ENCODE results near the gene LIM2. TPM values are rescaled to one million over a fixed set of nuclear protein-coding genes. Genes with fewer than 3 reads are reported as not detected.

The LIM2 gene
- total RNA-seq, 1 donor from 2014 or later = not detected

DNA sequence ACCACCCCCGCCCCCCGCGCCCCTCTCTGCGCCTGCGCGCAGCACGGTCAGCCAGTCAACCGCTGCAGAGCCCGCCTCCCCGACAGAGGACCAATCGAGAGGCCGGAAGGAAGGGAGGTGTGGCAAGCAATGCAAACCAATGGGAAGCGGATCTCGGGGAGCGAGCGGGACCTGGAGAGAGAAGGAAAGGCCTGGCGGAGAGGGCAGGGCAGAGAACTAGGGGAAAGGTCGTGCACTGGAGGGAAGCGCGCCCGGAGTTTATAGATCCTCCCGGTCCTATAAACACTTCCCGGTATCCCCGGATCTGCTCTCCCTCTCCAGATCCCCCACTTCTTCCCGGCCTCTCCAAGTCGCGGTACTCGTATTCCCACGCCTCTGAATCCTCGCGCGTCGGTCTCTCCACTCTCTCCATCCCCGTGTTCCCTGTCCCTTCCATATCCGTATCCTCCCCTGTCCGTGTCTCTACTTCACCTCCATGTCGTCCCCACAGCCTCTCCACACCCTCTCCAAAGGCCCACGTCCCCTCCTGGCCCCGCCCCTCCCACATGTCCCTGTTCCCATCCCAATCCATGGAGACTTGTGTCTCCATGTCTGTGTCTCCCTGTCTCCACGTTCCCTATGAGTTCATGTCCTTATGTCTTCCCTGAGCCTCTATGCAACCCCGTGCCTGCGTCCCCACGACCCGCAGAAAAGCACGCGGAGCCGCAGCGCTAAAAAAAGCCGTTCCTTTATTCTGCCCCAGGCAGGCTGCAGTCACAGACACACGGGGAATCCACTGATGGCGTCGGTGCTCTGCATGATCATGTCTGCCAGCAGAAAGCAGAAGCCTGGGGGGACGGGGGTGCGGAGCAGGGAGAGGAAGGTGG is 21.2 kb downstream of the LIM2 start:
- peak; percentile 93 for DNase-seq (ENCODE audit: low read depth, low spot score)

DNA sequence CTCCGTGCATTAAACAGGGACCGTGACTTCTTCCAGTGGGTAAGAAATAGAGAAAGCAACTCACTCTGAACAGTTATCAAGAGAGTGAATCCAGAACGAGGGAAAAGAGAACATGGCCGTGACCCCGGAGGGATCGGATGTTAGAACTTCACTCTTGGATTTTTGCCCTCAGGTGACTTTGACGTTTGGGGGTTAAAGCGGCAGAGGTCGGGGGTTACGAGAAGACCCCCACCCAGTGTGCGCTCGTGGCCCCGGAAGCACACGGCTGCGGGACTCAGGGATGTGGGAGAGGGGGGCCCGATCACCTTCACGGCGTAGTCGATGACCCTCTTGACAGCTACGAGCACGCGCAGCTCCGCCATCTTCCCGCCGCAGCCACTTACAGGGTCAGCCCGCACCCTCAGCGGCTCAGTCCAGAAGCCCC is 21.8 kb downstream of the LIM2 start, which contains the start of gene ETFB:
TSS of gene ETFB (minus strand) at position 424 of the 424 bp plus-strand sequence. CDS start at position 362, 62 bp downstream.
- no peak for DNase-seq (ENCODE audit: low read depth, low spot score)

DNA sequence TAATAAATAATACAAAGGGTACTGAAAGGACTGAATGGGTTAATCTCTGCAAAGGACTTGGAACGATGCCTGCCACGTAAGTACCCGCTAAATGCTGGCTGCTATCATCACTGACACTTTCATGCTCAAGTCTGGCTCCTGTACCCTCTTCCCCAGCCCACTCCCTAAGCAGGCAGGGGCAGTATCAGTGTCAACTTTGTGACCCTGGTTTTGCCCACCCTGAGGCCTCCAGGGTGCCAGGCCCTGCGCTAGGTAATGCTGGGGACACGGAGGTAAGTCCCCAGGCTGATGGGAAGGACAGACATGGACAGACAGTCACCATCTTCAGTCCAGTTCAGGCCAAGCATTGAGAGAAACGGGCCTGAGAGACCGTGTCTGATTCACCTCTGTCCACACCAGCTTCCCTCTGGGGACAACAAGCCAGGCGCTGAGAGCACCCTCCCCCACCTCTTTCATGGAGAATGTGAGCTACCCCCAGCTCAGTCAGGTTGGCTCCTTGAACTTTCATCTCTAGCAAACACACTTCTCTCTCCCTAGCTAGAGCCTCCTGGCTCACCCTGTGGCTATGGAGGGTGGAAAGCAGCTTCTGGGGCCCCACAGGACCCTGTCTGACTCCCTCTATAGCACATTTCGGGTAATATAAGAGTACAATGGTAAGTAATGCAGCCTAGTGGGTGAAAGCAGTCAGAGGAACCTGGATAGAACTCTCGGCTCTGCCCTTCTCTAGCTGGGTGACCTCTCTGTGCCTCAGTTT is 22.4 kb downstream of the LIM2 start:
- DNase-seq (ENCODE audit: low read depth, low spot score) = no peak

DNA sequence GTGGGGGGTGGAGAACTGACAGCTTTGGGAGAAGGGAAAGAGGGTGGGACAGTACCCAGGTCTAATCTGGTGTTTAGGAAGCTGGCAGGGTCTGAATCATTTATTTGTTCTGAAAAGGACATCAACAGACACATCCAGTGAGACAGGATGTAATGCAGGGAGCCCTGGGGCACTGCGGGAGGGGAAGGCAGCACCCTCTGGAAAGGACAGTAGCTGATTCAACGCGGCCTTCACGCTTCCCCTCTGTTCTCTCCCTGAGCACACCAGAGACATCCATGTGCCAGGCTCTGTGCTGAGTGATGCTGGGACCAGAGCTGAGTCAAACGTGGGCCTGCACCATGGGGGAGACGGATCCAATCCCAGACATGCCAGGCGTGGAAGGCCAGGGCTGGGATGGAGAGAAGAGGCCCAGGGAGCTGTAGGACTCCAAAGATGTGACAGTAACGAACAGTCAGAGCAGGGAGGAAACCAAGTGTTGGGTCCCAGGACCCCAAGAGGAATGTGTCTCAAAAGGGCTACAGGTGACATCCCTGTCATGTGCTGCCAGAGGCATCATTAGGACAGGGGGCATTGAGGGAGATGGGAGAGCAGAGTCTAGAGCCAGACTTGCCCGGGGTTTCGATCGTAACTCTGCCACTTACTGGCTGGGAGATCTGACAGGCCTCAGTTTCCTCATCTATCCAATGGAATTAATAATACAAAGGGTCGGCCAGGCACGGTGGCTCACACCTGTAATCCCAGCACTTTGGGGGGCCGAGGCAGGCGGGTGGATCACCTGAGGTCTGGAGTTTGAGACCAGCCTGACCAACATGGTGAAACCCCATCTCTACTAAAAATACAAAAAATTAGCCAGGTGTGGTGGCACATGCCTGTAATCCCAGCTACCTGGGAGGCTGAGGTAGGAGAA is 23.3 kb downstream of the LIM2 start:
- DNase-seq (ENCODE audit: low read depth, low spot score) = no peak

DNA sequence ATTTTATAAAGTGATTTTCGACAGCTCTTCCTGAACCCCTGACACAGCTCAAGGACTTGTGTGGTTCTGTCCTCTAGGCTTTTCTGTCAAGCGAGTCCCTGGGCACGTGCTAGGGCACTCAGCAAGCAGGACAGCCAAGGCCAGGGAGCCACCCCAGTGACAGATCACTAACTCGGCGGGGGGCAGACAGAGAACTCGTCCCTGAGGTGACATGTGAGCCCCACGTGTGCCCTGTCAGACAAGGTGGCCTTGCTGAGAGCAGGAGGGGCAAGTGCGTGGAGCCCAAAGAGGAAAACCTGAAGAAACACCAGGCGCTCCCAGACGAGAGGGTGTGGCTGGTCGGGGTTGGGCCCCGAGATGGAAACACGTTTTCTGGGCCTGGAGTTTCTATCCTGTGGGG is 26.5 kb downstream of the LIM2 start:
- no peak for DNase-seq (ENCODE audit: low read depth, low spot score)

DNA sequence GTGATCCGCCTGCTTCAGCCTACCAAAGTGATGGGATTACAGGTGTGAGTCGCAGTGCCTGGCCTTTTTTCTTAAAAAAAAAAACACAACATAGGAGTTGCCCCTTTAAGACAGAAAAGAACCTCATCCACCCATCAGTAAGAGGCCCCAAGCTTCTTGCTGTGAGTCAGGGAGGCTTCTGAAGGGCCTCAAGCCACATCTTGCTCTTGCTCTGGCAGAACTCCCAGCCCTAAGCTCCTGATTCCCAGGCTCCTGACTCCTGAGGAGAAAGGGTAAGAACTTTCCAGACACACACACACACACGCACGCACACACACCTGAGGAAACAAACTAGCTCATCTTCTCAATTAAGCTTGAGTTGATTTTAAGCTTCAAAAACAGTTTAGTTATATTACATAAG is 28.5 kb downstream of the LIM2 start:
- DNase-seq (ENCODE audit: low read depth, low spot score) = no peak

DNA sequence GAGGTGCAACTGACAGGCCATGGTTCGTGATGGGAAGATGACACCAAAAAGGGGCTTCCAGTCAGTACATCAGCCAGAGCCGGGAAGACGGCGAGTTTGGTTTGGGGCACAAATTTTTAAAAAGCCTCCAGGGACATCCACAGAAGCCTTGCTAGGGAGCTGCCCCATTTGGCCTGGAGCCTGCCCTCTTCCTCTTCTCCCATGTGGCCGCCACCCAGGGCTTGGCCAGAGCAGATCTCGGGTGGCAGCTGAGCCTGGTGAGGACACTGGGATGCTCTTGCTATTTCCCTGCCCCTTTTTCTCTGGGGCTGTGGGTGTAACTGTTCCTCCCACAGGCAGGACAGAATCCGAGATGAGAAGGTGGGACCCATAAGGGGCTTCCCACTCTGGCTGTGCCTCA is 29.8 kb downstream of the LIM2 start:
- DNase-seq (ENCODE audit: low read depth, low spot score) = no peak

DNA sequence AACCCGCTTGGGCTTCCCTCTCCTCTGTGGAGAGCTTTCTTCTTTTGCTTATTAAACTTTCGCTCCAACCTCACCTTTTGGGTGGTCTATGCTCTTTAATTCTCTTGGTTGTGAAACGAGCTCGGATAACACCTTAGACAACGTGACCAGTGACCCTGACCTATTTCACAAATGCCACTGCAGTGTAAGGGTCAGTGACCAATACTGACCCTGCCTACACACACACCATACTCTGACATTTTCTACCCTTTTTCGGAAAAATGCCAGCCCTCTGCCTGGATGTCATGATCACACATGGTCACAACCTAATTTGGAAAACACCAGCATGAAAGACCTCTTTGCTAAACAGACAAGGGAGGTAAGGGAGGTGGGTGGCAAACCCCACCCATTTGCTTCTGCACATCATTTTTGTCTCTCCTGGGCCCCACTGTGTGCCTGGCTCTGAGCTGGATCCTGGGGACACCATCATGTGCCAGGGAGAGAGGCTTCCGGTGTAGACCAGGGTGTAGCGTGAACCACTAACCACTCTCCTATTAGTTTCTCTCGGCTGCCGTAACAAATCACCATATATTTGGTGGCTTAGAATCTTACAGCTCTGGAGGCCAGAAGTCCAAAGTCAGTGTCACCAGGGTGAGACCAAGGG is 31.5 kb downstream of the LIM2 start:
- no peak for DNase-seq (ENCODE audit: low read depth, low spot score)

DNA sequence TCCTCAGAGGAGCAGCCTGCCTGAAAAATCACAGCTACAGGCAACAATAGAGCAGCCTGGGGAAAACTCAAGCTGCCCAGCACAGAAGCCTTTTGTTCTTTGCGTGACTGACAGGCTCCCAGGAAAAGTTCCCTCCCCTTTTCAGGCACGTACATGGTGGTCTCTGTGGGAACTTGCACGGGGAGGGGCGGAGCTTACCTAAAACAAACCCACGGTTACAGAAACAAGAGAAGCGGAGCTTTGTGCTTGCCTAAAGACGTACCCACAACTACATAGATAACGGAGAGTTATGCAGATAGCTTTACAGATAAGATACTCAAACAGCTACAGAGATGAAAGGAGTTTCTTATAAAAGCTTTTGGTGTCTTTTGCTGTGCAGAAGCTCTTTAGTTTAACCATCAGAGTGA is 33.0 kb downstream of the LIM2 start:
- no peak for DNase-seq (ENCODE audit: low read depth, low spot score)

DNA sequence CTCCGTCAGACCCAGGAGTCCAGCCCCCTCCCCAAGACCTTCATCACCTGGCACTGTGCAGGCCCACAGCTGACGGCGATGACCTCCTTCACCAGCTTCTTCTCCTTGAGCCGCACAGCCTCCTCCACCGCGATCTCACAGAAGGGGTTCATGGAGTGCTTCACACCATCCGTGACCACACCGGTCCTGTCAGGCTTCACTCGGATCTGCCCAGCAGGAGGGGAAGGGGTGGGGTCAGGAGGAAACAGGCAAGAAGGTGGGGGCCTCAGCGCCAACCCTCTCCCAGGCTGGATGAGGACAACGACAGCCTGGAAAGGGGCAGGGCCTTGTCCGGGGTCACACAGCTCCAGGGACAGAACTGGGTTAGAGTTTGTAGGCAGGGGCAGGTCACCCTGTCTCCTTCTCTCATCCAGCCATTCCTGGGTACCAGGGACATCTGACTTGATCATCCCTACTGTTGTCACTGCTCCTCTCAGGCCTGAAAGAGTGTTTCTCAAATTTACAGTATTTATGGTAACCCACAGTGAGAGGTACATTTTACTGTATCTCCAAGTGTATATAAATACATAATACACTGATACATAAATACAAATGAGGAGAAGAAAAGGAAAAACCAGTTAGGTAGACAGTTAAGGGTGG is 33.6 kb downstream of the LIM2 start:
- no peak for DNase-seq (ENCODE audit: low read depth, low spot score)

DNA sequence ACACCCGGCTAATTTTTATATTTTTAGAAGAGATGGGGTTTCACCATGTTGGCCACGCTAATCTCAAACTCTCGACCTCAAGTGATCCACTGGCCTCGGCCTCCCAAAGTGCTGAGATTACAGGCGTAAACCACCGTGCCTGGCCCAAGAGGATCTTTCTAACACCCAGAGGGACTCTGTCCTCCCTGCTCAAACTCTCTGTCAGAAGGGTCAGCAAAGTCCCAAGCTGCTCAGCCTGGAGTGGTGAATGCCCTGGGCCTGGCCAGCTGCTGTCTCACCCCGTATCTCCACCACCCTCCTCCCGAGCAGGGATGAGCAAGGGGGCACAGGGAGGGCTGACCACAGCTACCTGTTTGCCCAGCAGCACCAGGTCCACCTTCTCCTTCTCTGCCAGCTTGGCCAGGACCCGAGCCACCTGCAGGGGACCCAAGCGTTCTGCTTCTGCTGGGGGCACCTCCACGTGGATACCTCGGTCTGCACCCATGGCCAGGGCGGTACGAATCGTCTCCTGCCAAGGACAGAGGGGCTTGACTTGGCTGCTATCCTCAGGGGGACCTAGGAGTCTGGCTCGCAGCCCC is 34.9 kb downstream of the LIM2 start:
- DNase-seq (ENCODE audit: low read depth, low spot score) = no peak

DNA sequence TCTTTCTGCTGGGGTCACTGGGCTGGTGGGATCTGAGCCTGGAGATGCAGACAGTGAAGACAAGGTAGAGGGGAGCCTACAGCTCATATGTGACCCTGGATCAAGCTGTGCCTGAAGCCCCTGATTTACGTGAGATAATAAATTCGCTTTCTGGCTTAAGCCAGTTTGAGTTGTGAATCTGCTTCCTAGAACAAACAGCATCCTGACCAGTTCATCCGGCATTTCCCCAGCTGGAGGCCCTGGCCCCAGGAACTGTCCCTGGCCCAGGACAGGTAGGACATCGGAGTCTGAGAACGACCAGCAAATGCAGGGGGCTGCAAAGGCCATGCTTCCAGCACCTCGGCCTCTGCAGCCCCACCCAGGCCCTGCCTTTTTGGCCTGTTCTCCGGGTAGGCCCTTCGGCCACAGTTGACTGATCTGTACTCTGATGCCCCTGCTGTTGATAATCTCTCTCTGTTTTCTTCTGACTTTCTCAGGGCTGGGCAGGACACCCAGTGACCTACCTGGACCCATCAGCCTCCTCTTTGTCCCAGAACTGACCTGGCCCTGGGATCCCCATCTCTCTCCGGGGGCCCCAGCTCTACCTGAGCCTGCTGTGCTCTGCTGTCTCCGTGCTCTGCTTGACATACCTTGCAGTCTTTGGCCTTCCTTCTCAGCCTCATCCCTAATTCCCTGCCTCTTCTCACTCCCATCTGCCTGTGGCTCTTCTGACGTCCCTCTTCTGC is 36.3 kb downstream of the LIM2 start:
- no peak for DNase-seq (ENCODE audit: low read depth, low spot score)

DNA sequence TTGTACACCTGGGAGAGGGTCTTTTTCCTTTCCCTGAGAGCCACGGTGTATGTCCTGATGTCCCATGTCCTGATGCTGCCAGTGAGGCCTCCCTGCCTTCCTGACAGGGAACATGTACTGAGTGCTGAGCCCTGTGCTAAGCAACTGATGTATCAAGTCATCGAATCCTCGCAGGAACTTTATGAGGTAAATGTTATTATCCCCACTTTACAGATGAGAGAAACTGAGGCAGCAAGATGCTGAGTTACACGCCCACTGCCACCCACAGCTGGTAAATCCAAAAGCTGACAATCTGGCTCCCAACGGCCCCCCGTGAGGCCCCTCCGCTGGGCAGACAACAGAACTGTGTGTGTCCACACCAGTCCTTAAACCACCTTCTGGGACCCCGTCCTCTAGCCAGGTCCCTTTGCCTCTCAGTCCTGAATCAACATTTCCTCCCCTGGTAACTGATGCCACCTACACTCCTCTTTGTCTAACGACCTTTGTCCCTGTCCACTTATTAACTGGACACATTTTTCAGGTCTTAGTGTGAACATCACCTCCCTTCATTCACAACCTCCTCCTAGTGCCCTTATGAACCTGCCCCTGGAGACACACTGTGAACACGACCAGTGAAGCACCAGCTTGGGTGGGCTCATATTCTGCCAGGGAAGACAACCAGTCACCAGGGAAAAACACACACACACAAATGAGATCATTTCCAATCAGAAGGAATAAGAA is 40.4 kb downstream of the LIM2 start:
- DNase-seq (ENCODE audit: low read depth, low spot score) = no peak

DNA sequence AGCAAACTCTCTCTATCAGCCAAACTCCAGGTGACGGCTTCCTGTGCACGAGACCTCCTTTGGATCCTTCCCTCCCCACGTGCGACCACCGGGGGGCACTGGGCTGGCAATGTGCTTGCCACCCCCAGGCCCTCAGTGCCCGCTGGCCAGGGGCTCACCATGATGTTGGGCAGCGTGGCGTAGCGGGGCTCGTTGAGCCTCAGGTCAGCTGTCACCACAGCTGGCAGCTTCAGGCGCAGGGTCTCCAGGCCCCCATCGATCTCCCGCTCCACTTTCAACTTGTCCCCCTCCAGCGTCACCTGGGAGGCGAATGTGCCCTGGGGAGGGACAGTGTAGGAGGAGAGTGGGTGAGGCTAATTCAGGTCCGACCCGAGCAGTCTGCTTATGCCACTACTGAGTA is 41.0 kb downstream of the LIM2 start:
- no peak for DNase-seq (ENCODE audit: low read depth, low spot score)

DNA sequence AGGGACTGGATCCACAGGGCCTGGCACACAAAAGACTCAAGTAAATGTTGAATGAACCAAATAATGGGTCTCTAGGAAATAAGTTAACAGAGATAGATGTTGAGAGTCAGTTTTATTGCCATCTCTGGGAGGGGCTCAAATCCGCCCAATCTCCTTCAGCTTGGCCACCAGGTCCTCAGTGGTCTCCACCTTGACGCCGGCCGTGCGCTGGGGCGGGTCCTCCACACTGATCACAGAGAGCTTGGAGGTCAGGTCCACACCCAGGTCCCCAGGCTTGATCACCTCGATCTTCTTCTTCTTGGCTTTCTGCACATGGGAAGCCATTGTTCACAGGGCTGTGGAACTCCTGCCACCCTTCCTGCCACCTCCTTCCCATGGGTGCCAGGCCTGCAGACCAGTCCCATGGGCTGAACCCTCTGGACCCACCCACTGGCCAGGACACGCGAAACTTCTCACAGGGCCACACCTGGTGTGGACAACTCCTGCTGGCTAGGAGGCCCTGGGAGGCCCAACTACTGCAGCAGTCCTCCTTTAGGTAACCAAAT is 42.6 kb downstream of the LIM2 start:
- DNase-seq (ENCODE audit: low read depth, low spot score) = no peak

DNA sequence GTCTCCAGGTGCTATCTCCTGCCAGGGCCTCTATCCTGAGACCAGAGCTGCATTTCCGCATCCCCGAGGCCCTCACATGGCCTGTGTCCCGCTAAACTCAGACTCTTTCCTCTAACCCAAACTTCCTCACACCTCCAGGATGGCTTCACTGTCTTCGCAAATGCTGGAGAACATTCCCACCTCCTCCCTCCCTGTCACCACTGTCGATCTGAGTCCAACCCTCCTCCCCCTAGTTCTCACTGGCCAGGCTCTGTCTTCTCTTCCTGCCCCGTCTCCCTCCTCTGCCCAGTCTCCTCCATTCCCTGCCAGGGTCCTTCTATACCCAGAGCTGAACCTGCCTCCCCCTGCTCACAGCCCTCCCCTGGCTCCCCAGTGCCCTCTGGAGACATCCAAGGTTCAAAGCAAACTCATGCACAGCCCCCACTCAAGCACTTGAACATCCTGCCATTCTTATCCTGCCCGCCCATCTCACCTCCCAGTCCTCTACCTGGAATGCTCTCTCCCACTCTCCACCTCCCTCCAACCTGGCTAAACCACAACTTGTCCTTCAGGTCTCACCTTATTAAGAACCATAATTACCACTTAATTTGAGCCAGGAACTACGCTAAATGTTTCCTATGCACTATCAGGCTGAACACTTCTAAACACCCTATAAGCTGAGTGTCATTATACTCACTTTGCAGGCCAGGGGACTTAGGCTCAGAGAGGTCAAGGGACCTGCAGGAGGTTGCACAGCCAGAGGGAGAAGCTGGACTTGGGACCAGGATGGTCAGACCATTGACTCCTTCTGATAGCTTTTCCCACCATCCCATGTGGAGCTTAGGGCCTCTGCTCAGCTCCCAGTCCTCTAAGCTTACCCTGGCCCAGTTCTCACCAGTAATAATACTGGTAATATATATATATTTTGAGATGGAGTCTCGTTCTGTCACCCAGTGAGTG is 44.9 kb downstream of the LIM2 start:
- no peak for DNase-seq (ENCODE audit: low read depth, low spot score)

DNA sequence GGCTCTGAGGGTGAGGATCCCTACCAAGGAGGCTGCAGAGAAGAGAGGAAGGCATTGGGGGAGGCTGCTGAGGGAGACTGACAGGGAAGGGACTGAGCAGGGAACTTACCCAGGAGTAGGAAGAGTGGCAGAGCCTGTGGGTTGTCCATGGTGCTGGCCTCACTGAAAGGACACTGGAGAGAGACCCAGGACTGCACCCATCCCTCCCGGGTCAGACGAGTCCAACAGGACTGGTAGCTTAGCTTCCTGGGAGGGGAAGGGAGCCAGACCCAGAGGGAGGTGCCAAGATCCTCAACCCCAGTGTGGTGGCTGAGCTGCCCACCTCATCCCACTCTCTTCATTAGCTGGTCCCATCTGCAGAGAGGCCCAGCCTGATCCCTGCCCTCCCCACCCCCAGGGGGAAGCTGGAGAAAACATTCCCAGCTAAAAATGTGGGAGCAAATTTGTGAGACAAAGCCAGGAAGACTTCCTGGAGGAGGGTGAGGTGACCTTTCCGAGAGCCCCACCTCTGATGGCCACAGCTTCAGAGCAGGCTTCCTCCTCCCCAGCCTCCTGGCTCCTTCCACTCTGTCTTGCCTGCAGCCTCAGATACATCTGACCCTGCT is 45.7 kb downstream of the LIM2 start, which contains the start of gene VSIG10L:
TSS of gene VSIG10L (minus strand) at position 164 of the 605 bp plus-strand sequence. CDS start at position 149, 15 bp downstream.
- no peak for DNase-seq (ENCODE audit: low read depth, low spot score)
